ENCODE measurements around the gene GOLPH3. TPM values are rescaled to one million over a fixed set of nuclear protein-coding genes. Genes with fewer than 3 reads are reported as not detected.

The GOLPH3 gene
- total and polyA plus RNA-seq, 2 experiments from 2014 or later = 68.5 to 96.1 TPM

GRCh38 chr5:32206053-32206452 lies 31.9 kb upstream of the GOLPH3 start:
- Mint-ChIP-seq H3K4me3 (no peak overlapping the region), H3K27me3 (ENCODE audit: insufficient read depth, low read depth, poor library complexity) (peaks cover 8% of the 10 kb centered on the region), H3K4me1 (peaks cover 3% of the 10 kb centered on the region; the same call in 2 of the 3 replicates), H3K27ac (no peak overlapping the region), H3K36me3 (ENCODE audit: low read depth) (peaks cover 16% of the 10 kb centered on the region), H3K9me3 (peaks cover 25% of the 10 kb centered on the region)
- Histone ChIP-seq H3K9me2 (ENCODE audit: insufficient read depth) (no peaks in the 10 kb centered on the region), H3K4me3 (no peak overlapping the region), H3K79me2 (replicated peaks; ENCODE audit: insufficient read depth) (no peaks in the 10 kb centered on the region), H3K36me3 (ENCODE audit: insufficient read depth) (no peaks in the 10 kb centered on the region), H3F3A (replicated peaks; ENCODE audit: low read depth) (no peaks in the 10 kb centered on the region), H3K4me2 (no peak overlapping the region), H3K27me3 (ENCODE audit: insufficient read depth) (no peaks in the 10 kb centered on the region), H2AFZ (no peak overlapping the region), H3K4me1 (ENCODE audit: insufficient read depth) (0 out of 2 replicates have a peak, but pooled peaks cover 4% of the 10 kb centered on the region), H3K27ac (ENCODE audit: low read depth) (no peak overlapping the region), H4K20me1 (replicated peaks; ENCODE audit: insufficient read depth) (no peaks in the 10 kb centered on the region)
- ATAC-seq (no peak), DNase-seq (ENCODE audit: low spot score) (no peak)
- TF ChIP-seq EZH2 (IDR thresholded peaks at IDR 0.05; ENCODE audit: low read depth, unreplicated experiment) = no peak
- no peak for TF ChIP-seq POLR2AphosphoS5 (IDR thresholded peaks at IDR 0.05; ENCODE audit: low read depth)
- no peak for TF ChIP-seq ZNF331 (CRISPR knock-in tag; IDR thresholded peaks at IDR 0.05; ENCODE audit: low read depth)
- no peak for TF ChIP-seq EZH2phosphoT487 (IDR thresholded peaks at IDR 0.05; ENCODE audit: unreplicated experiment)
- no peak for TF ChIP-seq REST (IDR thresholded peaks at IDR 0.05; ENCODE audit: unreplicated experiment)
- TF ChIP-seq STAT1 (IDR thresholded peaks at IDR 0.05; ENCODE audit: unreplicated experiment) = no peak
- TF ChIP-seq ZNF462 (CRISPR knock-in tag; IDR thresholded peaks at IDR 0.05) = no peak
- TF ChIP-seq JUNB (IDR thresholded peaks at IDR 0.05; ENCODE audit: unreplicated experiment) = no peak
- TF ChIP-seq, protein P1, sequence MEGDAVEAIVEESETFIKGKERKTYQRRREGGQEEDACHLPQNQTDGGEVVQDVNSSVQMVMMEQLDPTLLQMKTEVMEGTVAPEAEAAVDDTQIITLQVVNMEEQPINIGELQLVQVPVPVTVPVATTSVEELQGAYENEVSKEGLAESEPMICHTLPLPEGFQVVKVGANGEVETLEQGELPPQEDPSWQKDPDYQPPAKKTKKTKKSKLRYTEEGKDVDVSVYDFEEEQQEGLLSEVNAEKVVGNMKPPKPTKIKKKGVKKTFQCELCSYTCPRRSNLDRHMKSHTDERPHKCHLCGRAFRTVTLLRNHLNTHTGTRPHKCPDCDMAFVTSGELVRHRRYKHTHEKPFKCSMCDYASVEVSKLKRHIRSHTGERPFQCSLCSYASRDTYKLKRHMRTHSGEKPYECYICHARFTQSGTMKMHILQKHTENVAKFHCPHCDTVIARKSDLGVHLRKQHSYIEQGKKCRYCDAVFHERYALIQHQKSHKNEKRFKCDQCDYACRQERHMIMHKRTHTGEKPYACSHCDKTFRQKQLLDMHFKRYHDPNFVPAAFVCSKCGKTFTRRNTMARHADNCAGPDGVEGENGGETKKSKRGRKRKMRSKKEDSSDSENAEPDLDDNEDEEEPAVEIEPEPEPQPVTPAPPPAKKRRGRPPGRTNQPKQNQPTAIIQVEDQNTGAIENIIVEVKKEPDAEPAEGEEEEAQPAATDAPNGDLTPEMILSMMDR (conservative IDR thresholded peaks at IDR 0.05; ENCODE audit: low read depth in 2 of 2) = no peak
- TF ChIP-seq CREB1 (CRISPR knock-in tag; IDR thresholded peaks at IDR 0.05; ENCODE audit: low read depth) = no peak
- no peak for TF ChIP-seq ETS1 (IDR thresholded peaks at IDR 0.05)
- no peak for TF ChIP-seq ZNF114 (CRISPR knock-in tag; IDR thresholded peaks at IDR 0.05)

All from GM23338 (cell line).